Fibroblast of lung (primary cell): ENCODE results near the gene CYBA. TPM values are rescaled to one million over a fixed set of nuclear protein-coding genes. Genes with fewer than 3 reads are reported as not detected.

Experiments used
- DNase-seq, 2 donors: peaks; one replicate each; pipeline versions ENCODE4 v3.0.0 to v3.0.0-alpha.2; 2010; ENCODE audit warnings: low read depth in 2 of 2
- H2AFZ ChIP-seq: 2 replicates; pipeline ENCODE4 v1.5.1; 2012; ENCODE audit warnings: low read length, control low read depth, inconsistent platforms
- H3K27ac ChIP-seq: 2 replicates; pipeline ENCODE4 v1.5.1; 2011; ENCODE audit warnings: low read length, control low read depth; ENCODE audit not compliant: insufficient read depth
- H3K27me3 ChIP-seq: 2 replicates; pipeline ENCODE4 v1.5.1; 2011; ENCODE audit warnings: mild to moderate bottlenecking, low read length; ENCODE audit not compliant: control insufficient read depth, insufficient read depth
- H3K36me3 ChIP-seq: 2 replicates; pipeline ENCODE4 v1.5.1; 2011; ENCODE audit warnings: low read length; ENCODE audit not compliant: control insufficient read depth, insufficient read depth
- H3K4me1 ChIP-seq: 2 replicates; pipeline ENCODE4 v1.5.1; 2011; ENCODE audit warnings: low read length; ENCODE audit not compliant: control insufficient read depth, insufficient read depth; ENCODE audit errors: extremely low read depth
- H3K4me2 ChIP-seq: 2 replicates; pipeline ENCODE4 v1.5.1; 2011; ENCODE audit warnings: low read length, control low read depth; ENCODE audit not compliant: insufficient read depth; ENCODE audit errors: extremely low read depth
- H3K4me3 ChIP-seq, 4 experiments: fragments of 200-600 bp in 1 of 4; sonication (generic) in 1 of 4; replicated peaks in 1 of 4; 2 replicates each; pipeline ENCODE4 v1.5.1; 2011 to 2016; ENCODE audit warnings: low read length in 4 of 4, low read depth in 3 of 4, mild to moderate bottlenecking in 3 of 4, control low read depth in 2 of 4, inconsistent platforms in 1 of 4, mixed read lengths in 1 of 4; ENCODE audit not compliant: insufficient read depth in 1 of 4; ENCODE audit errors: control extremely low read depth in 1 of 4
- H3K79me2 ChIP-seq: 2 replicates; pipeline ENCODE4 v1.5.1; 2012; ENCODE audit warnings: mild to moderate bottlenecking, low read length, inconsistent platforms; ENCODE audit not compliant: control insufficient read depth, insufficient read depth
- H3K9ac ChIP-seq: 2 replicates; pipeline ENCODE4 v1.5.1; 2011; ENCODE audit warnings: mild to moderate bottlenecking, low read length, control low read depth; ENCODE audit not compliant: insufficient read depth
- H3K9me3 ChIP-seq: 2 replicates; pipeline ENCODE4 v1.5.1; 2012; ENCODE audit warnings: low read depth, low read length; ENCODE audit not compliant: control insufficient read depth, insufficient read depth
- H4K20me1 ChIP-seq: 2 replicates; pipeline ENCODE4 v1.5.1; 2011; ENCODE audit warnings: low read length; ENCODE audit not compliant: control insufficient read depth, insufficient read depth; ENCODE audit errors: extremely low read depth
- EZH2 ChIP-seq: IDR thresholded peaks from 2 replicates; pipeline ENCODE4 v1.5.1; 2012; ENCODE audit warnings: low read length, control low read depth, mild to moderate bottlenecking; ENCODE audit errors: missing control alignments
- polyA plus RNA-seq, 2 donors: library from polyadenylated mRNA; depleted of rRNA in 1 of 2; stranded (reverse) in 1 of 2; unstranded in 1 of 2; fragments of >200 nt; gene quantifications; 2 replicates each; pipeline ENCODE4 v1.2.1, GENCODE V29; 2011 to 2012; ENCODE audit warnings: missing spikeins in 1 of 2
- total RNA-seq: library from RNA; depleted of rRNA; stranded (reverse); fragments of >200 nt; gene quantifications from 2 replicates; pipeline ENCODE4 v1.2.1, GENCODE V29; 2014
- TF ChIP-seq, protein P1 (sequence below), 2 donors: IDR thresholded peaks in 1 of 2; conservative IDR thresholded peaks in 1 of 2; 1 replicate in 1 of 2; 2 replicates in 1 of 2; pipeline ENCODE4 v1.5.1; 2011 to 2012; ENCODE audit warnings: low read length in 2 of 2, control low read depth in 1 of 2, inconsistent platforms in 1 of 2, low read depth in 1 of 2, mild to moderate bottlenecking in 1 of 2

Gene CYBA
- total and polyA plus RNA-seq, 2 donors (not counting 1 experiment from before 2014, with no cell fraction given): 74.7 to 124 TPM

DNA sequence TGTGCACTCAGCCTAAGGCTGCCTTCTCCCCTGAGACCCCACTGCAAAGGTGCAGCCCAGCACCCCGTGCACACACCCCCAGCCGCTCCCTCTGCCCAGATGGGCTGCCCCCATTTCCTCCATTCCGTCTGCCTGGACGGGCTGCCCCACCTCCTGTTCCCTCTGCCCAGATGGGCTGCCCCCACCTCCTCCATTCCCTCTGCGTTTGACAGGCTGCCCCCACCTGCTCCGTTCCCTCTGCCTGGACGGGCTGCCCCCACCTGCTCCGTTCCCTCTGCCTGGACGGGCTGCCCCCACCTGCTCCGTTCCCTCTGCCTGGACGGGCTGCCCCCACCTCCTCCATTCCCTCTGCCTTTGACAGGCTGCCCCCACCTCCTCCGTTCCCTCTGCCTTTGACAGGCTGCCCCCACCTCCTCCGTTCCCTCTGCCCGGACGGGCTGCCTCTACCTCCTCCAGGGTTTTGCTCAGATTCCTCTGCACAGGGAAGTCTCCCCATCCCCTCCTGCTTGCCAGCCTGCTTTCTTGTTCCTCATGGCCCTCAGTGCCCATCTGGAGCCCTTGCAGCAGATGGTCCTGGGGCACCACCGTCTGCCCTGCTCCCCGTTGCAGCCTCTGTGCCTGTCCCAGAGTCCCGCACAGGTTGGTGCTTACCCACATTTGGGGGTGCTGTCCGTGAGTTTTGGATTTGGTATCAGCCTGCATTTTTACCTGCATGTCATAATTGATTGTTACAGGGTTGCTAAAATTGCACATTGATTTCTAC is 35.9 kb downstream of the CYBA start:
- Histone ChIP-seq H3K4me2 (no peak overlapping the region), H3K79me2 (peaks cover 2% of the 10 kb centered on the region), H3K9ac (no peak overlapping the region), H3K36me3 (peaks cover 10% of the 10 kb centered on the region), H4K20me1 (no peaks in the 10 kb centered on the region), H3K27me3 (no peaks in the 10 kb centered on the region), H3K4me1 (peaks cover 3% of the 10 kb centered on the region), H3K27ac (no peak overlapping the region), H3K4me3 (no peak overlapping the region), H3K9me3 (no peaks in the 10 kb centered on the region), H2AFZ (no peak overlapping the region)
- TF ChIP-seq EZH2: no peak
- TF ChIP-seq, protein P1, sequence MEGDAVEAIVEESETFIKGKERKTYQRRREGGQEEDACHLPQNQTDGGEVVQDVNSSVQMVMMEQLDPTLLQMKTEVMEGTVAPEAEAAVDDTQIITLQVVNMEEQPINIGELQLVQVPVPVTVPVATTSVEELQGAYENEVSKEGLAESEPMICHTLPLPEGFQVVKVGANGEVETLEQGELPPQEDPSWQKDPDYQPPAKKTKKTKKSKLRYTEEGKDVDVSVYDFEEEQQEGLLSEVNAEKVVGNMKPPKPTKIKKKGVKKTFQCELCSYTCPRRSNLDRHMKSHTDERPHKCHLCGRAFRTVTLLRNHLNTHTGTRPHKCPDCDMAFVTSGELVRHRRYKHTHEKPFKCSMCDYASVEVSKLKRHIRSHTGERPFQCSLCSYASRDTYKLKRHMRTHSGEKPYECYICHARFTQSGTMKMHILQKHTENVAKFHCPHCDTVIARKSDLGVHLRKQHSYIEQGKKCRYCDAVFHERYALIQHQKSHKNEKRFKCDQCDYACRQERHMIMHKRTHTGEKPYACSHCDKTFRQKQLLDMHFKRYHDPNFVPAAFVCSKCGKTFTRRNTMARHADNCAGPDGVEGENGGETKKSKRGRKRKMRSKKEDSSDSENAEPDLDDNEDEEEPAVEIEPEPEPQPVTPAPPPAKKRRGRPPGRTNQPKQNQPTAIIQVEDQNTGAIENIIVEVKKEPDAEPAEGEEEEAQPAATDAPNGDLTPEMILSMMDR (conservative IDR thresholded peaks at IDR 0.05 in 1 of 2, IDR thresholded peaks at IDR 0.05 in 1 of 2; ENCODE audit: low read depth in 1 of 2, low read length in 2 of 2): no peak
- no peak for DNase-seq

DNA sequence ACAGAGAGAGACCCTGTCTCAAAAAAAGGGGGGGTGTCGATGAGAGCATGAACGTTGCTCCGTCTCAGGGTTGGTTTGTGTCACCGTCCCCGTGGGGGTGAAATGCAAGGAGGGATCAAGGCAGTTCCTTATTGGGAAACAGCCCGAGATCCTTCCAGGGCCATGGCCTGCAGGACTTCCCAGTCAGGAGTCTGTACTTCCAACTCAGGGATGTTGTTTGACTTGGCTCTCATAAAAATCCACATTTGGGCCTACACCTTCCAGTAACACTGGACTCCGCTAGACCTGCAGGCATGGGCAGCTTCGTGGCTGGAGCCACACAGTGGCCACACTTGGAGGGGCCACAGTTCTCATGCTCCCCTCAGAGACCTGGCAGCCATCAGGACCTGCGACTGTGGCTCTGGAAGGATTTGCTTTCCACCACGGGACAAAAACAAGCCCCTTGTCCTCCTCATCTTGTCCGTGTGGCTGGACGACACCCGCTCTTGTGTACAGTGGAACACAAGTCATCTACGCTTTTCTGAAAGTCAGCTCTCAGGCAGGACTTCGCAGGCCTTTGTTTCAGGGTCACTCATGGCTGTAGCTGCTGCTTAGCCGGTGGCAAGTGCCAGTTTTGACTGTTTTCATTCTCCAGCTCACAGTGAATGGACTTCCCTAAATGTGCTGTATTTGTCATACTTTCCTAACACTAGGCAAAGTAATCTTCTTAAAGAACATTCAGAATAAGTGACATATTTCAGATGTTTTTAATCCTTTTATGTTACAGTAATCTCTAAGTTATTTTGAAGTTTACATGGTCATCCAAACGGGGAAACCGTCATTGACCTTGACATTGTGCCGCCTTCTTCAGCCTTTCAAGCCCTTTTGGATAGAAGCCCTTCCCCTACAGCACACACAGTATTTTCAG is 36.7 kb downstream of the CYBA start:
- H3K27ac ChIP-seq: no peak overlapping the region

More for the DNA sequence above, 36.7 kb downstream of the CYBA start:
- peak in 1 of 2 donors; percentile 28 for DNase-seq
- peaks cover 2% of the 10 kb centered on the region for H3K79me2 ChIP-seq
- H3K9ac ChIP-seq: no peak overlapping the region
- peaks cover 3% of the 10 kb centered on the region for H3K4me1 ChIP-seq
- no peaks in the 10 kb centered on the region for H3K9me3 ChIP-seq
- peaks cover 8% of the 10 kb centered on the region for H3K36me3 ChIP-seq
- no peak overlapping the region for H3K4me2 ChIP-seq
- no peak overlapping the region for H3K4me3 ChIP-seq
- H3K27me3 ChIP-seq: no peaks in the 10 kb centered on the region
- TF ChIP-seq EZH2: no peak
- TF ChIP-seq, protein P1 (conservative IDR thresholded peaks at IDR 0.05 in 1 of 2, IDR thresholded peaks at IDR 0.05 in 1 of 2; ENCODE audit: low read depth in 1 of 2, low read length in 2 of 2): no peak
- H4K20me1 ChIP-seq: no peaks in the 10 kb centered on the region
- no peak overlapping the region for H2AFZ ChIP-seq
